ENCODE results near the gene ZNF524. TPM values are rescaled to one million over a fixed set of nuclear protein-coding genes. Genes with fewer than 3 reads are reported as not detected.
A peak's percentile ranks its signal among the peaks of the same experiment; 100 is the strongest.

Gene ZNF524
- polyA plus RNA-seq (2012; ENCODE audit: insufficient read length, low read depth), result 27.2 TPM

GRCh38 chr19:55599842-55600661, at the start of gene ZNF524:
TSS of gene ZNF524 (plus strand) at chr19:55600288. CDS start at chr19:55602113, 1,825 bp downstream.
- no peak for TF ChIP-seq POLR2AphosphoS5 (IDR thresholded peaks at IDR 0.05; ENCODE audit: low read depth, low read length)
- peak; percentile 84 for TF ChIP-seq FOXP2 (optimal IDR thresholded peaks at IDR 0.05; ENCODE audit: borderline replicate concordance, extremely low read depth, extremely low read length, insufficient read depth)

GRCh38 chr19:55550321-55550650, 49.8 kb upstream of the ZNF524 start:
- TF ChIP-seq REST (IDR thresholded peaks at IDR 0.05; ENCODE audit: insufficient read depth in 1 of 2, low read depth in 2 of 2, low read length in 2 of 2) (no peak), SIN3A (IDR thresholded peaks at IDR 0.05; ENCODE audit: borderline replicate concordance, insufficient read depth, low read length) (no peak), TAF1 (IDR thresholded peaks at IDR 0.05; ENCODE audit: borderline replicate concordance, insufficient read depth, low read length) (no peak), POLR2AphosphoS5 (IDR thresholded peaks at IDR 0.05; ENCODE audit: low read depth, low read length) (no peak), FOXP2 (optimal IDR thresholded peaks at IDR 0.05; ENCODE audit: borderline replicate concordance, extremely low read depth, extremely low read length, insufficient read depth) (no peak)

GRCh38 chr19:55552206-55552605, 47.9 kb upstream of the ZNF524 start:
- TF ChIP-seq TAF1 (IDR thresholded peaks at IDR 0.05; ENCODE audit: borderline replicate concordance, insufficient read depth, low read length) (no peak), REST (IDR thresholded peaks at IDR 0.05; ENCODE audit: insufficient read depth in 1 of 2, low read depth in 2 of 2, low read length in 2 of 2) (no peak), FOXP2 (optimal IDR thresholded peaks at IDR 0.05; ENCODE audit: borderline replicate concordance, extremely low read depth, extremely low read length, insufficient read depth) (no peak), POLR2AphosphoS5 (IDR thresholded peaks at IDR 0.05; ENCODE audit: low read depth, low read length) (no peak), SIN3A (IDR thresholded peaks at IDR 0.05; ENCODE audit: borderline replicate concordance, insufficient read depth, low read length) (no peak)

- no peak for TF ChIP-seq REST (IDR thresholded peaks at IDR 0.05; ENCODE audit: insufficient read depth in 1 of 2, low read depth in 2 of 2, low read length in 2 of 2)
Observed at GRCh38 chr19:55552620-55553019, 47.5 kb upstream of the ZNF524 start.

- TF ChIP-seq POLR2AphosphoS5 (IDR thresholded peaks at IDR 0.05; ENCODE audit: low read depth, low read length) (no peak), TAF1 (IDR thresholded peaks at IDR 0.05; ENCODE audit: borderline replicate concordance, insufficient read depth, low read length) (no peak), SIN3A (IDR thresholded peaks at IDR 0.05; ENCODE audit: borderline replicate concordance, insufficient read depth, low read length) (no peak), FOXP2 (optimal IDR thresholded peaks at IDR 0.05; ENCODE audit: borderline replicate concordance, extremely low read depth, extremely low read length, insufficient read depth) (no peak), REST (IDR thresholded peaks at IDR 0.05; ENCODE audit: insufficient read depth in 1 of 2, low read depth in 2 of 2, low read length in 2 of 2) (no peak)
Observed at GRCh38 chr19:55553217-55554182, 46.6 kb upstream of the ZNF524 start.
